Loucy (cell line): Measurements from ENCODE around the gene CHRNA3.

Experiments
- CTCF ChIP-seq: fragments of 200-600 bp; sonication (generic); conservative IDR thresholded peaks from 2 replicates; pipeline ENCODE4 v1.5.1; 2014; ENCODE audit warnings: mild to moderate bottlenecking, antibody characterized with exemption, low read length
- EZH2phosphoT487 ChIP-seq: fragments of 200-600 bp; IDR thresholded peaks from 2 replicates; pipeline ENCODE4 v1.6.1; 2018; ENCODE audit warnings: antibody characterized with exemption, mild to moderate bottlenecking, moderate library complexity, borderline replicate concordance

- no peak for TF ChIP-seq CTCF
- TF ChIP-seq EZH2phosphoT487: no peak
These were observed 22.4 kb downstream of the CHRNA3 start for GRCh38 chr15:78598348-78598747.
